Natural killer cell (primary cell): ENCODE results near the gene GCN1. TPM values are rescaled to one million over a fixed set of nuclear protein-coding genes. Genes with fewer than 3 reads are reported as not detected.

Source experiments
- ATAC-seq, 3 donors: fragments of 150-1000 bp in 2 of 3; fragments of 200-7000 bp in 1 of 3; cut with Tn5 transposase; 1 replicate in 1 of 3; 2 replicates in 2 of 3; pipeline ENCODE4 v1.10.0; 2021; ENCODE audit warnings: mild to moderate bottlenecking in 2 of 3, moderate library complexity in 2 of 3
- DNase-seq, 2 donors: peaks; one replicate each; pipeline versions ENCODE4 v3.0.0 to v3.0.0-alpha.2; 2013 to 2021; ENCODE audit warnings: mixed read lengths in 1 of 2
- H3K27ac ChIP-seq: one replicate; pipeline ENCODE4 v1.5.1; 2013; ENCODE audit warnings: mild to moderate bottlenecking, low read length
- H3K27me3 ChIP-seq: one replicate; pipeline ENCODE4 v1.6.1; 2013; ENCODE audit warnings: low read length; ENCODE audit not compliant: control insufficient read depth, insufficient read depth
- H3K36me3 ChIP-seq: one replicate; pipeline ENCODE4 v1.6.1; 2013; ENCODE audit warnings: low read length; ENCODE audit not compliant: control insufficient read depth, insufficient read depth
- H3K4me1 ChIP-seq: one replicate; pipeline ENCODE4 v1.6.1; 2013; ENCODE audit warnings: low read length; ENCODE audit not compliant: control insufficient read depth, insufficient read depth
- H3K4me3 ChIP-seq: one replicate; pipeline ENCODE4 v1.5.1; 2013; ENCODE audit warnings: low read length
- H3K9me3 ChIP-seq: one replicate; pipeline ENCODE4 v1.6.1; 2013; ENCODE audit warnings: low read length; ENCODE audit not compliant: control insufficient read depth, insufficient read depth
- H3K27ac Mint-ChIP-seq, 2 donors: one replicate each; pipeline ENCODE4 v1.8.0; 2022; ENCODE audit warnings: mild to moderate bottlenecking in 2 of 2, mixed read lengths in 2 of 2, moderate library complexity in 1 of 2
- H3K27me3 Mint-ChIP-seq, 2 donors: one replicate each; pipeline ENCODE4 v1.8.0; 2022; ENCODE audit warnings: low read depth in 2 of 2, mixed read lengths in 2 of 2
- H3K36me3 Mint-ChIP-seq: one replicate; pipeline ENCODE4 v1.8.0; 2022; ENCODE audit warnings: mixed read lengths
- H3K4me1 Mint-ChIP-seq, 2 donors: one replicate each; pipeline ENCODE4 v1.8.0; 2022; ENCODE audit warnings: mixed read lengths in 2 of 2
- H3K4me3 Mint-ChIP-seq: one replicate; pipeline ENCODE4 v1.8.0; 2022; ENCODE audit warnings: mild to moderate bottlenecking, moderate library complexity, mixed read lengths
- H3K9me3 Mint-ChIP-seq, 2 donors: one replicate each; pipeline ENCODE4 v1.8.0; 2022; ENCODE audit warnings: mixed read lengths in 2 of 2
- WGBS: methylation state at CpG from one replicate; pipeline ENCODE4 v1.1.7; 2013; ENCODE audit warnings: missing lambda C conversion rate; ENCODE audit not compliant: insufficient coverage; 5-methylcytosine and 5-hydroxymethylcytosine counted together
- intact Hi-C: fragments of 100-400 bp; cut with micrococcal nuclease; formaldehyde crosslinking; loops from one replicate; pipeline ENCODE4 v1.14.2; 2022
- total RNA-seq, 4 donors: library from RNA; stranded (reverse); fragments of 120-200 nt in 1 of 4; gene quantifications; one replicate each; pipeline versions ENCODE4 v1.2.3 to v1.2.4, GENCODE V29; 2013 to 2022
- TF ChIP-seq, protein P1 (sequence below): fragments of 200-600 bp; IDR thresholded peaks from one replicate; pipeline ENCODE4 v1.8.0; 2022; ENCODE audit warnings: antibody characterized with exemption

GCN1 gene
- total RNA-seq, 3 donors from 2014 or later (not counting 1 experiment from before 2014, with no cell fraction given), result 119 to 141 (median 120) TPM

DNA sequence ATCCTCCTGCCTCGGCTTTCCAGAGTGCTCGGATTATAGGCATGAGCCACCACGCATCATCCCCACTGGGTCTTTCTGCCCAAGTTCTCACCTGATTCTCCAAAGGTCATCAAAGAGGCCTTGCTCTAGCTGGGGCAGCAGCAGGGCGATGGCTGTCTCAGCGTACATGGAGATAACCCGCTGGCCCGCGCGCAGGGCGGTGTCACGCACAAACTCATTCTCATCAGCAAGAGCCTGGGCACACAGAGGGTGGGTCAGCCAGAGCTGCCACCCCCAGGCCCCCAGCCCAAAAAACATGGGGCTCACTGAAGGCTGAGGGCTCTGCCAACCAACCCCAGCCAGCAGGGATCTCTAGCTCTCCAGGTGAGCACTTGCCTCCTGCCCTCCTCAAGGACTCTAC lies 50.3 kb downstream of the GCN1 start:
- 97% methylated on average over 11 of the region's 11 CpGs for WGBS
- Mint-ChIP-seq H3K27me3 (no peaks in the 10 kb centered on the region), H3K4me3 (no peak overlapping the region), H3K27ac (no peak overlapping the region), H3K4me1 (no peaks in the 10 kb centered on the region), H3K36me3 (peaks cover 28% of the 10 kb centered on the region), H3K9me3 (no peaks in the 10 kb centered on the region)
- DNase-seq (no peak), ATAC-seq (no peak)
- H3K9me3 ChIP-seq, result no peaks in the 10 kb centered on the region
- H3K27ac ChIP-seq, result no peak overlapping the region
- no peaks in the 10 kb centered on the region for H3K27me3 ChIP-seq
- peaks cover 92% of the 10 kb centered on the region for H3K36me3 ChIP-seq
- H3K4me3 ChIP-seq, result no peak overlapping the region
- TF ChIP-seq, protein P1, sequence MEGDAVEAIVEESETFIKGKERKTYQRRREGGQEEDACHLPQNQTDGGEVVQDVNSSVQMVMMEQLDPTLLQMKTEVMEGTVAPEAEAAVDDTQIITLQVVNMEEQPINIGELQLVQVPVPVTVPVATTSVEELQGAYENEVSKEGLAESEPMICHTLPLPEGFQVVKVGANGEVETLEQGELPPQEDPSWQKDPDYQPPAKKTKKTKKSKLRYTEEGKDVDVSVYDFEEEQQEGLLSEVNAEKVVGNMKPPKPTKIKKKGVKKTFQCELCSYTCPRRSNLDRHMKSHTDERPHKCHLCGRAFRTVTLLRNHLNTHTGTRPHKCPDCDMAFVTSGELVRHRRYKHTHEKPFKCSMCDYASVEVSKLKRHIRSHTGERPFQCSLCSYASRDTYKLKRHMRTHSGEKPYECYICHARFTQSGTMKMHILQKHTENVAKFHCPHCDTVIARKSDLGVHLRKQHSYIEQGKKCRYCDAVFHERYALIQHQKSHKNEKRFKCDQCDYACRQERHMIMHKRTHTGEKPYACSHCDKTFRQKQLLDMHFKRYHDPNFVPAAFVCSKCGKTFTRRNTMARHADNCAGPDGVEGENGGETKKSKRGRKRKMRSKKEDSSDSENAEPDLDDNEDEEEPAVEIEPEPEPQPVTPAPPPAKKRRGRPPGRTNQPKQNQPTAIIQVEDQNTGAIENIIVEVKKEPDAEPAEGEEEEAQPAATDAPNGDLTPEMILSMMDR, result no peak
- intact Hi-C loops, result no loop called here
- H3K4me1 ChIP-seq, result no peaks in the 10 kb centered on the region

GRCh38 chr12:120142231-120142877 lies 52.2 kb downstream of the GCN1 start:
- H3K4me3 Mint-ChIP-seq, result no peak overlapping the region
- DNase-seq (no peak), ATAC-seq (no peak)
- H3K27ac Mint-ChIP-seq, result no peak overlapping the region
- Histone ChIP-seq H3K4me3 (no peak overlapping the region), H3K9me3 (no peaks in the 10 kb centered on the region), H3K4me1 (no peaks in the 10 kb centered on the region), H3K36me3 (peaks cover 90% of the 10 kb centered on the region), H3K27me3 (no peaks in the 10 kb centered on the region), H3K27ac (no peak overlapping the region)
- peaks cover 22% of the 10 kb centered on the region for H3K36me3 Mint-ChIP-seq
- no peaks in the 10 kb centered on the region for H3K9me3 Mint-ChIP-seq
- 97% methylated on average over 11 of the region's 14 CpGs for WGBS
- intact Hi-C loops, result no loop called here
- no peaks in the 10 kb centered on the region for H3K4me1 Mint-ChIP-seq
- H3K27me3 Mint-ChIP-seq, result no peaks in the 10 kb centered on the region
- TF ChIP-seq, protein P1, result no peak

GRCh38 chr12:120141336-120141735 lies 53.2 kb downstream of the GCN1 start:
- Histone ChIP-seq H3K27me3 (no peaks in the 10 kb centered on the region), H3K4me1 (no peaks in the 10 kb centered on the region), H3K27ac (no peak overlapping the region), H3K4me3 (no peak overlapping the region), H3K9me3 (no peaks in the 10 kb centered on the region), H3K36me3 (peaks cover 90% of the 10 kb centered on the region)
- TF ChIP-seq, protein P1, result no peak
- H3K27me3 Mint-ChIP-seq, result no peaks in the 10 kb centered on the region
- ATAC-seq (no peak), DNase-seq (no peak)
- H3K27ac Mint-ChIP-seq, result no peak overlapping the region
- H3K4me1 Mint-ChIP-seq, result no peaks in the 10 kb centered on the region
- H3K4me3 Mint-ChIP-seq, result no peak overlapping the region
- H3K36me3 Mint-ChIP-seq, result peaks cover 21% of the 10 kb centered on the region
- no peaks in the 10 kb centered on the region for H3K9me3 Mint-ChIP-seq
- WGBS, result 96% methylated on average over 6 of the region's 6 CpGs
- intact Hi-C loops, result no loop called here

DNA sequence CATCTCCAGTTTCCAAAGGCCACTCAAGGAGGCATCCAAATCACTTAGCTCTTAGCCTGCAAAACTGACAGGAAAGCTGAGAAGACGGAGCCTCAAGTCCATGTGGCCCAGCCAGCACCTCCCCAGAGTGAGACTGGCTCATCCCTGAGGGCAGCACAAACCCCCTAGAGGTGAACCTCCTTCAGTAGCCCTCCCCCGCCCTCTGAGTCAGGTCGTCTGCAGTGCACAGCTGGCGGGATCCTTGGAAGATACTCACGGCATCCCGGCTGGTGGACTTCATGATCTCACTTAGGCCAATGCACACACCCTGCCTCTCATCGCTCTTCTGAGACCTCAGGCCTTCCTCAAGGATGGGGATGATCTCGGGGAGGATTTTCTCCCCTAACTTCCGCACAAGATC lies 53.9 kb downstream of the GCN1 start:
- ATAC-seq (no peak), DNase-seq (no peak)
- Mint-ChIP-seq H3K4me3 (no peak overlapping the region), H3K27me3 (no peaks in the 10 kb centered on the region), H3K36me3 (peaks cover 21% of the 10 kb centered on the region), H3K27ac (no peak overlapping the region), H3K4me1 (no peaks in the 10 kb centered on the region), H3K9me3 (no peaks in the 10 kb centered on the region)
- peaks cover 90% of the 10 kb centered on the region for H3K36me3 ChIP-seq
- H3K27me3 ChIP-seq, result no peaks in the 10 kb centered on the region
- H3K4me3 ChIP-seq, result no peak overlapping the region
- H3K9me3 ChIP-seq, result no peaks in the 10 kb centered on the region
- H3K4me1 ChIP-seq, result no peaks in the 10 kb centered on the region
- intact Hi-C loops, result no loop called here
- WGBS, result 97% methylated on average over 9 of the region's 9 CpGs
- TF ChIP-seq, protein P1, result no peak
- no peak overlapping the region for H3K27ac ChIP-seq
